ENCODE measurements around the gene NT5C2. TPM values are rescaled to one million over a fixed set of nuclear protein-coding genes. Genes with fewer than 3 reads are reported as not detected.

NT5C2 gene
- total RNA-seq, 2 donors from 2014 or later: 49.3 to 55.9 TPM

DNA sequence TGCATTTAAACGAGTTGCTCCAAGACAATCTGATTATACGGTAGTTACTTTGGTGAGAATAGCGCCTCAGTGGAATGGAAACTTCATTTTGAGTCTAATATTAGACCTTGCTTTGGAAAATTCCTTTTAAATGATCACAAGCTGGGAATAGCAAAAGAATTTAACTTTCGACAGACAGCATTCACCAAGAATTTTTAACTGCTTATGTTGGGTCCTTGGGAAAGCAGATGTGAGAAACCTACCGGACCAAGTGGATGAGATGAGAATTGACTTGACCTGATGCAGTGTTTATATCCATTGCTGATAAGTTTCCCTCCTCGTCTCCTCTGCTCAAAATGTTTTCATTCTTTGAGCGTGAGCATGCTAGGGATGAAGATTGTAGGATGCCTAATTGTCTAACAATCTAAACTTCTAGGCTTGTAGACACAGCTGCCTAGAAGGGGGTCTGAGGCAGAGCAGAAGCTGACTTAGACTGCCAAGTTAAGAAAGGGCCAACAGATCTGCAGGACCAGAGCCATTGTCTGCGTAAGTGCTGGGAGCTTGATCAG is 148.1 kb downstream of the NT5C2 start:
- H3K36me3 Mint-ChIP-seq (ENCODE audit: low read depth): no peaks in the 10 kb centered on the region
- ATAC-seq (replicated peaks): no peak

DNA sequence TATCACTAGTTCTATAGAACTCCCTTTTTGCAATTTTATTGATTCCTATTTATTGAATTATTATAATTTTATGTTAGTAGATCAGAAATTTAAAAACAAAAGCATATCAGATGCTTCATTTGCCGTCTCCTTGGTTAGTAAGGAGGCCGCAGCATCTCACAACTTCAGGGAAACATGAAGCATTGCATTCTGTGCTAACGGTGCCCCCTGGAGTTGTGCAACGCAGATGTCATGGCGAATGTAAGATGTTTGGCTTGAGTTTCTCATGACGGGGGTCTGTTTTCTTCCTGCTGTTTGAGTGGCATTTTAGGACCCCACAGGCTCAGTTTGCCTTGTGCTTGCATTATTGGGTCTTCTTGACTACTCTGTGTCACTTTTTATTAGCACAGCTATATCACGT is 150.2 kb downstream of the NT5C2 start:
- Mint-ChIP-seq H3K4me3 (no peak overlapping the region), H3K27ac (no peak overlapping the region), H3K36me3 (ENCODE audit: low read depth) (no peaks in the 10 kb centered on the region), H3K27me3 (no peaks in the 10 kb centered on the region), H3K9me3 (no peaks in the 10 kb centered on the region), H3K4me1 (peaks cover 8% of the 10 kb centered on the region)
- no peak for ATAC-seq (replicated peaks)

More for the DNA sequence above, 148.1 kb downstream of the NT5C2 start:
- no peak overlapping the region for H3K27ac Mint-ChIP-seq
- no peak overlapping the region for H3K4me3 Mint-ChIP-seq
- H3K9me3 Mint-ChIP-seq: no peaks in the 10 kb centered on the region
- no peaks in the 10 kb centered on the region for H3K27me3 Mint-ChIP-seq
- H3K4me1 Mint-ChIP-seq: peaks cover 8% of the 10 kb centered on the region

DNA sequence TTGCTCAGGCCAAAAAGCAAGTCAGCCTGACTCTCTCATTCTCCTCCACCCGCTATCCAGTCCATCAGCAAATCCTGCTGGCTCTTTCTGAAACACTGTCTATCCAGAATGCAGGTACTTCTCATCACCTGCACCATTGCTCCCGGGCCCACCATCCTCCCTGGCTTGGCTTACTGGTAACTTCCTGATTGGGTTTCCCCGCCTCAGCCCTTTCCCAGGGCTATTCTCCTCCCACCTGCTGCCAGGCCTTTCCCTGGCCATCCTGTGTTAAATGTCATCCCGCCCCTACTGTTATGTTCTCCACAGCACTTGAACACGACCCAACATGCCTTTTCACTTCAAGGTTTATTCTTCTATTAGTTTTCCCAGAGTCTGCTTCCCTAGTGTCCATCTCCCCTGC is 150.9 kb downstream of the NT5C2 start:
- Mint-ChIP-seq H3K4me3 (no peak overlapping the region), H3K36me3 (ENCODE audit: low read depth) (no peaks in the 10 kb centered on the region), H3K27ac (no peak overlapping the region), H3K4me1 (peaks cover 8% of the 10 kb centered on the region), H3K27me3 (no peaks in the 10 kb centered on the region), H3K9me3 (no peaks in the 10 kb centered on the region)
- ATAC-seq (replicated peaks): no peak

DNA sequence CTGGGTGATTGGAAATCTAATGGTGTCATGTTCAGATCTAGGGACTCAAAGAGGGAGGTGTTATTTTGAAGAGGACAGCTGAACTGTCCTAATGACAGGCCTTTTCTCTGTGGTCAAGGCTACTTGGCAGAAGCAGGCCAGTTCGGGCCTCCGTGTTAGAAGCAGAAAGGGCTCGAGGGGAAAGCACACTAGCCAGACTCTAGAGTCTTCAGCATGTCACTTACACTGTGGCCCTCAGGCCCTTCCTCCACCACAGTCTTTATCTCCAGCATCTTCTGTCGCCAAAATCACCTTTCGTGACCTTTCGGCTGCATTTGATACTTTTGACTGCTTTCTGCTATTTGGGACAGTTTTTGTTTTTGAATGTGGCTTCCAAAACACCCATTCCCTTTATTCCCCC is 151.7 kb downstream of the NT5C2 start:
- H3K4me1 Mint-ChIP-seq: peaks cover 8% of the 10 kb centered on the region
- H3K4me3 Mint-ChIP-seq: no peak overlapping the region
- H3K9me3 Mint-ChIP-seq: no peaks in the 10 kb centered on the region
- H3K36me3 Mint-ChIP-seq (ENCODE audit: low read depth): no peaks in the 10 kb centered on the region
- no peak overlapping the region for H3K27ac Mint-ChIP-seq
- ATAC-seq (replicated peaks): no peak
- no peaks in the 10 kb centered on the region for H3K27me3 Mint-ChIP-seq

DNA sequence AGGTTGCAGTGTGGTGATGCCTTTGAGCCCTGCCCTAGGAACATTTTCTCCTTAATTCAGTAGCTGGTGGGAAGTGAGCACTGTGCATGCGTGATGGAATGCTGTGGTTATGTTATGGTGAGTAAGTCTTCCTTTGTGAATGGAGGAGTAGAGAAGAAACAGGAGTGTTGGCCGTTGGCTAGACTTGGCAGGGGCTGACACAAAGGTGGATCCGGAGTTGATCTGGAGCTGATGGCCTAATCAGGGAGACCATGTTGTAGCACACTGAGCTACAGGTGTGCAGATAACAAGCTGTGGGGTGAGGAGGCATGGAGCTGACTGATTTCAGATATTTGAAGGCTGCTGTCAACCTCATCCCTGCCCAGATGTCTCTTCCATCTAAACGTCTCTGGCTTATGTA is 152.7 kb downstream of the NT5C2 start:
- Mint-ChIP-seq H3K36me3 (ENCODE audit: low read depth) (no peaks in the 10 kb centered on the region), H3K9me3 (no peaks in the 10 kb centered on the region), H3K4me3 (no peak overlapping the region), H3K4me1 (peaks cover 8% of the 10 kb centered on the region), H3K27ac (peak overlapping the region; percentile 78), H3K27me3 (no peaks in the 10 kb centered on the region)
- ATAC-seq (replicated peaks): no peak

DNA sequence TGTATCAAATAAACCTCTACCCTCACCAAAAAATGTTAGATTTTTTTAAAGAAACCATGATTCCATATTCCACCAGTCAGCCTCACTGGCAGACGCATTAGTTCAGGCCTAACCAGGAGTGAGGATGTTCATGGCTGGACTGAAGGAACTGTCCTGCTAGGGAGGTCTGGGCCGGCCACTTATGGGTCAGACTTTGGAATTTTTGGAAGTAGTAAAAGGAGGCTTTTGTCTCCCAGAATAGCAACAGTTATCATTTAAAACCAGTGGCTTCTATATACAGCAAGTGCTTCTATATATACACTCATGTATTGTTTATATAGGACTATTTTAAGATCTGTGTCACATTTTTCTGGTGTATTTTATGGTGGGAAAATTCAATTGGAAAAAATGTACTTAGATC is 154.5 kb downstream of the NT5C2 start:
- H3K4me1 Mint-ChIP-seq: peaks cover 8% of the 10 kb centered on the region
- no peaks in the 10 kb centered on the region for H3K27me3 Mint-ChIP-seq
- ATAC-seq (replicated peaks): no peak
- H3K36me3 Mint-ChIP-seq (ENCODE audit: low read depth): no peaks in the 10 kb centered on the region
- no peak overlapping the region for H3K27ac Mint-ChIP-seq
- H3K9me3 Mint-ChIP-seq: no peaks in the 10 kb centered on the region
- no peak overlapping the region for H3K4me3 Mint-ChIP-seq

Other genes with a start within 250 kb of the NT5C2 start
- not detected for gene RPEL1, start 52.6 kb upstream of the NT5C2 start, total RNA-seq
- under 1 TPM; 0.13 to 0.65 TPM for gene INA, start 83.9 kb upstream of the NT5C2 start, total RNA-seq
- 10 to 100 TPM; 11.3 to 14.2 TPM for gene PCGF6, start 157.9 kb upstream of the NT5C2 start, total RNA-seq
- 10 to 100 TPM in 1 of 2 donors, 1 to 10 TPM in 1; 8.7 to 13.4 TPM for gene TAF5, start 174.7 kb upstream of the NT5C2 start, total RNA-seq
- gene ATP5MK, start 203.2 kb upstream of the NT5C2 start, total RNA-seq: 100 to 1,000 TPM; 290 to 425 TPM
- gene PDCD11, start 203.4 kb upstream of the NT5C2 start, total RNA-seq: 10 to 100 TPM; 50.1 to 79.5 TPM